Neural crest cell (in vitro differentiated cells): ENCODE measurements around the gene COX5A. TPM values are rescaled to one million over a fixed set of nuclear protein-coding genes. Genes with fewer than 3 reads are reported as not detected.

Experiments
- DNase-seq: peaks from one replicate; pipeline ENCODE4 v3.0.0; 2021; ENCODE audit warnings: low read depth, mixed read lengths, low spot score
- H3K27ac Mint-ChIP-seq: one replicate; pipeline ENCODE4 v1.8.0; 2021; ENCODE audit warnings: mild to moderate bottlenecking, mixed read lengths; ENCODE audit not compliant: unreplicated experiment
- H3K27me3 Mint-ChIP-seq: 2 replicates; pipeline ENCODE4 v1.8.0; 2021; ENCODE audit warnings: low read depth, mild to moderate bottlenecking, mixed read lengths
- H3K36me3 Mint-ChIP-seq: 2 replicates; pipeline ENCODE4 v1.8.0; 2021; ENCODE audit warnings: low read depth, mild to moderate bottlenecking, mixed read lengths
- H3K4me1 Mint-ChIP-seq: 2 replicates; pipeline ENCODE4 v1.8.0; 2021; ENCODE audit warnings: mixed read lengths
- H3K4me3 Mint-ChIP-seq: one replicate; pipeline ENCODE4 v1.8.0; 2021; ENCODE audit warnings: mild to moderate bottlenecking, mixed read lengths
- H3K9me3 Mint-ChIP-seq: 2 replicates; pipeline ENCODE4 v1.8.0; 2021; ENCODE audit warnings: mixed read lengths
- CTCF ChIP-seq: fragments of 200-600 bp; sonication (generic); conservative IDR thresholded peaks from 2 replicates; pipeline ENCODE4 v1.5.0; 2021; ENCODE audit warnings: antibody characterized with exemption, mild to moderate bottlenecking
- total RNA-seq: library from RNA; stranded (reverse); gene quantifications from 2 replicates; pipeline ENCODE4 v1.2.1, GENCODE V29; 2021

COX5A gene
- total RNA-seq, 1 donor from 2014 or later, result 239 TPM

- peaks cover 4% of the 10 kb centered on the region for H3K36me3 Mint-ChIP-seq
- peak overlapping the region; percentile 90 for H3K4me3 Mint-ChIP-seq
- peaks cover 22% of the 10 kb centered on the region for H3K4me1 Mint-ChIP-seq
- no peaks in the 10 kb centered on the region for H3K27me3 Mint-ChIP-seq
- H3K9me3 Mint-ChIP-seq, result no peaks in the 10 kb centered on the region
- no peak for DNase-seq
- H3K27ac Mint-ChIP-seq, result no peak overlapping the region
- no peak for TF ChIP-seq CTCF
These were observed 45.6 kb downstream of the COX5A start for GRCh38 chr15:74892313-74892712.

- Mint-ChIP-seq H3K27me3 (no peaks in the 10 kb centered on the region), H3K4me1 (peaks cover 22% of the 10 kb centered on the region), H3K36me3 (peaks cover 4% of the 10 kb centered on the region), H3K9me3 (no peaks in the 10 kb centered on the region), H3K27ac (no peak overlapping the region), H3K4me3 (peak overlapping the region; percentile 90)
- no peak for DNase-seq
- no peak for TF ChIP-seq CTCF
These were observed 46.4 kb downstream of the COX5A start for GRCh38 chr15:74891469-74891868.

- H3K27ac Mint-ChIP-seq, result peak overlapping the region; percentile 85
- H3K27me3 Mint-ChIP-seq, result no peaks in the 10 kb centered on the region
- H3K4me3 Mint-ChIP-seq, result peak overlapping the region; percentile 90
- peaks cover 22% of the 10 kb centered on the region for H3K4me1 Mint-ChIP-seq
- no peaks in the 10 kb centered on the region for H3K9me3 Mint-ChIP-seq
- TF ChIP-seq CTCF, result no peak
- H3K36me3 Mint-ChIP-seq, result peaks cover 4% of the 10 kb centered on the region
- DNase-seq, result no peak
These were observed 47.3 kb downstream of the COX5A start for GRCh38 chr15:74890665-74890960.

- DNase-seq, result peak; percentile 81
- Mint-ChIP-seq H3K27ac (peak within 1 kb of the TSS; percentile 85), H3K9me3 (no peaks in the 10 kb centered on the region), H3K4me1 (peaks cover 22% of the 10 kb centered on the region), H3K27me3 (no peaks in the 10 kb centered on the region), H3K36me3 (peaks cover 4% of the 10 kb centered on the region), H3K4me3 (peak within 1 kb of the TSS; percentile 90)
- TF ChIP-seq CTCF, result no peak
These were observed 47.8 kb downstream of the COX5A start, which contains the start of gene MPI for GRCh38 chr15:74889883-74890664. MPI (plus strand) TSS chr15:74890042; CDS start chr15:74890074, 32 bp downstream.

- peaks cover 22% of the 10 kb centered on the region for H3K4me1 Mint-ChIP-seq
- peak overlapping the region; percentile 90 for H3K4me3 Mint-ChIP-seq
- DNase-seq, result peak; percentile 29
- H3K9me3 Mint-ChIP-seq, result no peaks in the 10 kb centered on the region
- H3K27me3 Mint-ChIP-seq, result no peaks in the 10 kb centered on the region
- H3K27ac Mint-ChIP-seq, result peak overlapping the region; percentile 85
- peaks cover 4% of the 10 kb centered on the region for H3K36me3 Mint-ChIP-seq
- no peak for TF ChIP-seq CTCF
These were observed 48.4 kb downstream of the COX5A start for GRCh38 chr15:74889390-74889882.
